ENCODE results near the gene CDC34. TPM values are rescaled to one million over a fixed set of nuclear protein-coding genes. Genes with fewer than 3 reads are reported as not detected.
A peak's percentile ranks its signal among the peaks of the same experiment; 100 is the strongest.

Gene CDC34
- total RNA-seq, 1 experiment from 2014 or later = 80.5 TPM

DNA sequence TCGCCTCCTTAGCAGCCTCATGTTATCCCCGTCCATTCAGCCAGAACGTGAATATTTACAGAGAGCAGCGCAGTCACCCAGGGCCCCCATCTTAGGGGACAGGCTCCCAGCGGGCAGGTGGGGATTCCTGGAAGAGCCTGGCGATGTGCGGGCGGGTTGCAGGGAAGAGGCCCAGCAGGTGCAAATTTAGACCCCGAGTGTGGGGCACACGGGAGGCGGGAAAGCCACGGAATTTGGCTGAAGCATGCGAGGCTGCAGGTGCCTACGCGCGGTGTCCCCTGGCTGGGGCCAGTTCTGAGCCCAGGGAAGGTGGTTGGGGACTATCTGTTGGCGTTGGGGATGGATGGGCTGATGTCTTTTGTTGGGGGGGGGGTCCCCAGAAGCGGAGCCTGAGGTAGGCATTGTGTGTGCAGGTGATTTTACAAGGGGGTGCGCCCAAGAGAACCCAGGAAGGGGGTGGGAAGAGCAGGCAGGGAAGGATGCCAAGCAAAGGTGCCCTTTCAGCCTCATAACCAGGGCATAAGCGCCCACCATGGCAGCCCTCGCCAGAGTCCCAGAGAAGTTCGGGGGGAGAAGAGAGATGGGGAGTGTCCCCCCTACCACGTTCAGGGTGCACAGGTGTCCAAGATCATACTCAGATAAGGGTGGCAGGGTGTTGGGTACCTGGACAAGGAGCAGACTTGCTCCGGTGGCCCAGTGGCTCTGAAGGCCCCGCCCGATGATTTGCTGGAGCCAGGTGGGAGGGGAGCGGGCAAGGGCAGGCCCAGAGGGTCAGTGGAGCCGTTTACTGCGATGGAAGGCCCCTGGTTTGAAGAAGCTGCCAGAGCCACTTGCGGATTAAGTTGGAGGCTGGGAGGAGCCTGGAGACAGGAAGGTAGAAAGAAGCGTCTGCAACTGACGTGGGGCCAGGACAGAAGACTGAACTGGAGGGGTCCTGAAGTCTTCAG is 23.1 kb upstream of the CDC34 start:
- ATAC-seq = no peak
- DNase-seq (ENCODE audit: low read depth, low spot score) = no peak
- intact Hi-C loops (cut with micrococcal nuclease; ENCODE audit: unreplicated experiment) = no loop called here
- ChIA-PET POLR2A (no interaction called here), CTCF (no interaction called here)
- Histone ChIP-seq H3K27me3 (ENCODE audit: control insufficient read depth, insufficient read depth, low read length) (no peaks in the 10 kb centered on the region), H3K4me1 (ENCODE audit: control insufficient read depth, insufficient read depth, low read length) (peaks cover 3% of the 10 kb centered on the region; the same call in 1 of the 2 replicates), H3K36me3 (ENCODE audit: control insufficient read depth, insufficient read depth, low read length) (no peaks in the 10 kb centered on the region; the same call in 1 of the 2 replicates), H3K9me3 (ENCODE audit: control insufficient read depth, insufficient read depth, low read depth, low read length) (no peaks in the 10 kb centered on the region), H3K27ac (ENCODE audit: low read length) (peak overlapping the region; percentile 91), H3K4me3 (ENCODE audit: low read depth in 2 of 2, low read length in 2 of 2) (peak overlapping the region; percentile 68 to 69)
- TSS peak; percentile 72 for BruUV-seq (replicated peaks)
- in situ Hi-C loops (cut with HindIII; ENCODE audit: low pct_unique_long_range_greater_than_20kb, low sequenced_read_pairs) = no loop called here
- TF ChIP-seq, protein P1, sequence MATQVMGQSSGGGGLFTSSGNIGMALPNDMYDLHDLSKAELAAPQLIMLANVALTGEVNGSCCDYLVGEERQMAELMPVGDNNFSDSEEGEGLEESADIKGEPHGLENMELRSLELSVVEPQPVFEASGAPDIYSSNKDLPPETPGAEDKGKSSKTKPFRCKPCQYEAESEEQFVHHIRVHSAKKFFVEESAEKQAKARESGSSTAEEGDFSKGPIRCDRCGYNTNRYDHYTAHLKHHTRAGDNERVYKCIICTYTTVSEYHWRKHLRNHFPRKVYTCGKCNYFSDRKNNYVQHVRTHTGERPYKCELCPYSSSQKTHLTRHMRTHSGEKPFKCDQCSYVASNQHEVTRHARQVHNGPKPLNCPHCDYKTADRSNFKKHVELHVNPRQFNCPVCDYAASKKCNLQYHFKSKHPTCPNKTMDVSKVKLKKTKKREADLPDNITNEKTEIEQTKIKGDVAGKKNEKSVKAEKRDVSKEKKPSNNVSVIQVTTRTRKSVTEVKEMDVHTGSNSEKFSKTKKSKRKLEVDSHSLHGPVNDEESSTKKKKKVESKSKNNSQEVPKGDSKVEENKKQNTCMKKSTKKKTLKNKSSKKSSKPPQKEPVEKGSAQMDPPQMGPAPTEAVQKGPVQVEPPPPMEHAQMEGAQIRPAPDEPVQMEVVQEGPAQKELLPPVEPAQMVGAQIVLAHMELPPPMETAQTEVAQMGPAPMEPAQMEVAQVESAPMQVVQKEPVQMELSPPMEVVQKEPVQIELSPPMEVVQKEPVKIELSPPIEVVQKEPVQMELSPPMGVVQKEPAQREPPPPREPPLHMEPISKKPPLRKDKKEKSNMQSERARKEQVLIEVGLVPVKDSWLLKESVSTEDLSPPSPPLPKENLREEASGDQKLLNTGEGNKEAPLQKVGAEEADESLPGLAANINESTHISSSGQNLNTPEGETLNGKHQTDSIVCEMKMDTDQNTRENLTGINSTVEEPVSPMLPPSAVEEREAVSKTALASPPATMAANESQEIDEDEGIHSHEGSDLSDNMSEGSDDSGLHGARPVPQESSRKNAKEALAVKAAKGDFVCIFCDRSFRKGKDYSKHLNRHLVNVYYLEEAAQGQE (IDR thresholded peaks at IDR 0.05; ENCODE audit: insufficient read depth in 1 of 2, low read depth in 2 of 2, low read length in 1 of 2) = no peak
- TF ChIP-seq SIN3A (IDR thresholded peaks at IDR 0.05; ENCODE audit: borderline replicate concordance, insufficient read depth, low read depth, low read length) = no peak
- no peak for TF ChIP-seq POLR2AphosphoS5 (IDR thresholded peaks at IDR 0.05; ENCODE audit: low read depth, low read length)
- no peak for TF ChIP-seq TCF7L2 (IDR thresholded peaks at IDR 0.05; ENCODE audit: low read depth, low read length)
- no peak for TF ChIP-seq CTCF (IDR thresholded peaks at IDR 0.05)

DNA sequence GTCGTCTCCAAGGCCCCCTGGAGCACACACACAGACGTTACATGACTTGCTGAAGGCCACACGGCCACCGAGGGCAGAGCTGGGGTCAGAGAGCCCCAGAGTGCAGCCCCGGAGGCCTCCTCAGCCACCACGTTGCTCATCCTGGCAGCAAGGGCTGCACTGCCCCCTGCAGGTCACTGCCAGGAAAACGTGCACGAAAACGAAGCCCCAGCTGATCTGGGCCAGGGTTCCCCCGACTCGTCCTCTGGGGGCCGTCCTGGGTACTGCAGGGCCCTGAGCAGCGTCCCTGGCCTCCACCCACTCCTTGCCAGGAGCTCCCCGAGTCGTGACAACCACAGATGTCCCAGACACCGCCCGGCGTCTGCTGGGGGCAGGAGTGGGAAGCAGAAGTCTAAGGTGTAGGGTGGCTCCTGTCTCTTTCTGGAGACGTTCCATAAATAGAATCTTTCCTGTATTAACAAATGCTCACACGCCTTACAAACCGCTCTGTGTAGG is 20.9 kb upstream of the CDC34 start:
- H3K9me3 ChIP-seq (ENCODE audit: control insufficient read depth, insufficient read depth, low read depth, low read length) = no peaks in the 10 kb centered on the region
- intact Hi-C loops (cut with micrococcal nuclease; ENCODE audit: unreplicated experiment) = no loop called here
- POLR2A ChIA-PET = no interaction called here

More for the DNA sequence above, 20.9 kb upstream of the CDC34 start:
- Histone ChIP-seq H3K4me1 (ENCODE audit: control insufficient read depth, insufficient read depth, low read length) (peaks cover 3% of the 10 kb centered on the region; the same call in 1 of the 2 replicates), H3K27ac (ENCODE audit: low read length) (no peak overlapping the region), H3K4me3 (ENCODE audit: low read depth in 2 of 2, low read length in 2 of 2) (no peak overlapping the region), H3K27me3 (ENCODE audit: control insufficient read depth, insufficient read depth, low read length) (no peaks in the 10 kb centered on the region), H3K36me3 (ENCODE audit: control insufficient read depth, insufficient read depth, low read length) (no peaks in the 10 kb centered on the region; the same call in 1 of the 2 replicates)
- BruUV-seq (replicated peaks) = no TSS peak
- ATAC-seq (peak; percentile 41), DNase-seq (ENCODE audit: low read depth, low spot score) (no peak)
- CTCF ChIA-PET = interaction anchor here (0.5 to 1.2 kb wide), 3 partner anchors 14 to 164 kb away, joined by 3 to 4 read pairs (median 3); no protein-coding TSS in a partner anchor
- TF ChIP-seq CTCF (IDR thresholded peaks at IDR 0.05) (peak; percentile 96), TCF7L2 (IDR thresholded peaks at IDR 0.05; ENCODE audit: low read depth, low read length) (no peak)
- in situ Hi-C loops (cut with HindIII; ENCODE audit: low pct_unique_long_range_greater_than_20kb, low sequenced_read_pairs) = no loop called here
